ENCODE measurements around the gene ERC1.
"Not testable (repeated sequence)": the region's sequence is repeated elsewhere in the genome, so short reads cannot be mapped to it uniquely, and the experiment has no call there.

Gene ERC1

GRCh38 chr12:1197264-1198018 is 206.4 kb downstream of the ERC1 start:
- peak; percentile 38 for DNase-seq

- DNase-seq, result not testable (repeated sequence)
Observed at GRCh38 chr12:1198854-1199253, 207.8 kb downstream of the ERC1 start.

- no peak for DNase-seq
Observed at GRCh38 chr12:1199700-1200099, 208.7 kb downstream of the ERC1 start.

- DNase-seq, result no peak
Observed at GRCh38 chr12:1201030-1201429, 210.0 kb downstream of the ERC1 start.

- DNase-seq, result no peak
Observed at GRCh38 chr12:1201886-1202285, 210.9 kb downstream of the ERC1 start.

GRCh38 chr12:1203735-1204019 is 212.7 kb downstream of the ERC1 start:
- no peak for DNase-seq

GRCh38 chr12:1204581-1205121 is 213.6 kb downstream of the ERC1 start:
- no peak for DNase-seq

GRCh38 chr12:1205512-1206060 is 214.6 kb downstream of the ERC1 start:
- DNase-seq, result no peak

- DNase-seq, result no peak
Observed at GRCh38 chr12:1206118-1206734, 215.2 kb downstream of the ERC1 start.

- DNase-seq, result no peak
Observed at GRCh38 chr12:1207276-1207675, 216.3 kb downstream of the ERC1 start.

- not testable (repeated sequence) for DNase-seq
Observed at GRCh38 chr12:1208719-1209118, 217.7 kb downstream of the ERC1 start.

- no peak for DNase-seq
Observed at GRCh38 chr12:1212526-1212925, 221.5 kb downstream of the ERC1 start.

- DNase-seq, result no peak
Observed at GRCh38 chr12:1213205-1213604, 222.2 kb downstream of the ERC1 start.

GRCh38 chr12:1213618-1214205 is 222.7 kb downstream of the ERC1 start:
- no peak for DNase-seq

- no peak for DNase-seq
Observed at GRCh38 chr12:1216560-1216959, 225.5 kb downstream of the ERC1 start.

- DNase-seq, result peak; percentile 76
Observed at GRCh38 chr12:1217191-1217949, 226.3 kb downstream of the ERC1 start.

- DNase-seq, result no peak
Observed at GRCh38 chr12:1218369-1218768, 227.3 kb downstream of the ERC1 start.

GRCh38 chr12:1220127-1221092 is 229.4 kb downstream of the ERC1 start:
- peak; percentile 9 for DNase-seq

- DNase-seq, result no peak
Observed at GRCh38 chr12:1222858-1223639, 232.0 kb downstream of the ERC1 start.

GRCh38 chr12:1226951-1227350 is 235.9 kb downstream of the ERC1 start:
- no peak for DNase-seq

GRCh38 chr12:1234073-1234472 is 243.1 kb downstream of the ERC1 start:
- peak; percentile 12 for DNase-seq
